ENCODE data around the gene COG6.

COG6 gene

DNA sequence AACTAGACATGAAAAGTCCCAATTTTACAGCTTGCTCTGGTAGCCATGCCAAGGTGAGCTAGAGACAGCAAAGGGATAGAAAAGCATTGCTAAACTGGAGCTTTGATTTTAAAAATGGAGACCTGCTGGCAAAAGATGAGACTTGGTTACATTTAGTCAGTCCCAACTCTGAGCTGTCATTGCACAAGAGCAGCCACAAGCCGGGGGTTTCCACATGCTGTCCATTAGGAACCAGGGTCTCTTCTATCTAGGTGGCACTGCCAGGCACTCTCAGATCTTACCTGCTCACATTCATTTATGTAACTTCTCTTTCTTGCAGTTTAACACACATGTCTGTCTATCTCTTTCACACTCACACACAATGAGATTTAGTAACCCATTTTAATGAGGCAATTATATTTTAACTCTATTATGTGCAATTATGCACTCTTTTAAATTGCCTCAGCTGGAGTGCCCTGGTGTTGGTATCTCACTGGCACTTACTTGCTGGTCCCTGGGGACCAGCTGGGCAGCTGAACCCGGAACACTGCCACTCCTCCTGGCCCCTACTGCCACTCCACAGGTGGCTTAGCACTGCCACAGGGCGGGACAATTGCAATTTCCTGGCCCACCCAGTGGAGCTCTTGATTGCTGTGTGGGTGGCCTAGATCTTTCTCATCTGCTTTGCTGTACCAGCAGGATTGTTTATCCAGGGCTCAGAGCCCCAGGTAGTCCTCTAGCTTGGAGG lies 112.5 kb downstream of the COG6 start:
- Histone ChIP-seq H3K27ac (no peak overlapping the region), H3K4me3 (no peak overlapping the region)
- no peak for TF ChIP-seq CTCF (IDR thresholded peaks at IDR 0.05)
- no peak for DNase-seq (ENCODE audit: low spot score)

DNA sequence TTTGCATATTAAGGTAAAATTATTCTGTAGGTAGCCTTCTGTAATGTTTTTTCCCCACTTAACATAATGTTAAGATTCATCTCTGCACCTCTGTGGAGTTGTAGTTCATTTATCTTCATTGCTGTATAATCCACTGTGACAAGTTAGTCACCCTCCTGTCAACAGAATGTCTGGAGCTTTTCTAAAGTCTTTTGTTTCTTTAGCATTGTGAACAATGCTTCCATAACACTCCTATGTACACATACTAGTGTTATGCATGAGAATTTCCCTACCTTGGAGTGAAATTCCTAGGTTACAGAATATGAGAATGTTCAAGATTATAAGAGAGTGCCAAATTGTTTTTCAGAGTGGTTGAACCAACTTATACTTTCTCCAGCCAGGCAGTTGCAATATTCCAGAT lies 113.5 kb downstream of the COG6 start:
- H3K4me3 ChIP-seq, result no peak overlapping the region
- DNase-seq (ENCODE audit: low spot score), result no peak
- no peak for TF ChIP-seq CTCF (IDR thresholded peaks at IDR 0.05)
- H3K27ac ChIP-seq, result no peak overlapping the region

DNA sequence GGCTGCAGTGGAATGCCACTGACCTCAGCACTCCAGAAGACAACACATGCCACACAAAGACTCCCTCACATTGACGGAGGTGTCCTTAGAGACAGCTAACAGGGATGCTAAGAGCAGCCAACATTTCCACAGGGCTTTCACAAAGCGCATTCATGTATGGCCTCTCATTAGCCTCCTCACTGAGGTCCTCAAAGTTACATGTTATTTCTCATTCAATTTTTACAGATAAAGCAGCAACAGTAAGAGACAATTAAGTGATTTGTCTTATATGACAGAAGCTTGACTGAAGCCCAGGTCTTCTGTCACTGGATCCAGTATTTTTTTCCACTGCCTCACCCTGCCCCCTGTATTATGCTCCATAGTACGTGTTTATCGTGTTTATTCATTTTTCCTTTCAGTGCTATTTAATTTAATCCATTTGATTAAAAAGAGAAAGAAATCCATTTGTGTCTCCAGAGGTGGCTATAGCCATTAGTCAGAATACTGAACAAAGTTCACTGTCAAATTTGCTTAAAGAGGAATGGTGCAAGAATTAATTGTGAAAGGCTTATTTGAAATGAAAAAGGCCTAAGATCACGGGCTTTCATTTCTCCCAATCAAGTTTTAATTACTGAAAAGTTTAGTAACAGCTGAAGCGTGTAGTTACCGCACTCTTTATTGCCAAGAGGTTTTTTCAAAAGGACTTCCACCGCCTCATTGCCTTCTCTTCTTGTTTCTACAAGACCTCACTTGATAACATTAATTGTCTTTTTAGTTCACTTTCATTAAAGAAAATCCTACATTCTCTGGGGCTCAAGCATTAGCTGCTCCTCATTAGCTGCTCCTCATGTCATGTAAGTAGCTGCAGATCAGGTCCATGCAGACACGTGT lies 115.0 kb downstream of the COG6 start:
- no peak overlapping the region for H3K27ac ChIP-seq
- no peak overlapping the region for H3K4me3 ChIP-seq
- no peak for TF ChIP-seq CTCF (IDR thresholded peaks at IDR 0.05)
- no peak for DNase-seq (ENCODE audit: low spot score)

DNA sequence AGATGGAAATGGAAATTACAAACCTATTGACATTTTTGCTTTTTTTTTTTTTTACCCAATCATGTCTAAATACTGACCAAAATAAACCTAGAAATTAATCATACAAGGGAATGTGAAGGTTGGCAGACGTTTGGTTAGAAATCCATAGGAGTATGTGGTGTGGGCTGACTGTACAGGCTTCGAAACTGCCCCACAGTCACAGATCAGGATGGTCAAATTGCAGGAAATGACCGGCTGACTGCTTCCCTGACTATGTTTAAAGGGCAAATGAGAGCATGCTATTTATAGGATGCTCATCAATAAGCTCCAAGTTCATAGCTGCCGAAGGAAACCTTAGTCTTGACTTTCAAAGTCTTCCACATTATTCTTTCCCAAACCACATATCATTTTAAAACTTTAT lies 118.4 kb downstream of the COG6 start:
- DNase-seq (ENCODE audit: low spot score), result no peak
- no peak for TF ChIP-seq CTCF (IDR thresholded peaks at IDR 0.05)
- no peak overlapping the region for H3K27ac ChIP-seq

GRCh38 chr13:39776439-39776838 lies 121.0 kb downstream of the COG6 start:
- DNase-seq (ENCODE audit: low spot score), result no peak
- Histone ChIP-seq H3K27ac (no peak overlapping the region), H3K4me3 (no peak overlapping the region)
- no peak for TF ChIP-seq CTCF (IDR thresholded peaks at IDR 0.05)

More for the DNA sequence above, 118.4 kb downstream of the COG6 start:
- H3K4me3 ChIP-seq, result no peak overlapping the region

DNA sequence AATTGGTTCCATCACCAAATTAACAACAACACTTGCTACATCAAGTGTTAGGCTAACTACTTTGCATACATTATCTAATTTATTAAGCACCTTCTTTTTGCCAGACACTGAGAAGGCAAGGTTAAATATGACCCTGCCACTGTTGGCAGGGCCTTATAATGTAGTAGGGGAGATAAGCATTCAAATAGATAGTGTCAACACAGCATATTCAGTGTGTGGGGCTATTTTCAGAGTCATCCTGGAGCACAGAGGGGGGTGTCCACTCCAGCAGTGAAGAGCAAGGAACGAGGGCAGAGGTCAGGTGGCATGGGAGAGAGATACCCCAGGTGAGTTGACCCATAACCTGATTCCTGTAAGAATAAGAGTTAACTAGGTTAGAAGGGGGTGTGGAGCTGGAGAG lies 121.6 kb downstream of the COG6 start:
- H3K4me3 ChIP-seq, result no peak overlapping the region
- no peak for TF ChIP-seq CTCF (IDR thresholded peaks at IDR 0.05)
- no peak overlapping the region for H3K27ac ChIP-seq
- DNase-seq (ENCODE audit: low spot score), result no peak
